T-cell (primary cell): ENCODE measurements around the gene ACTRT2. TPM values are rescaled to one million over a fixed set of nuclear protein-coding genes. Genes with fewer than 3 reads are reported as not detected.

Source experiments
- ATAC-seq, 4 experiments: fragments of 200-7000 bp in 3 of 4; fragments of 150-1000 bp in 1 of 4; cut with Tn5 transposase; replicated peaks in 1 of 4; 1 replicate in 3 of 4; 2 replicates in 1 of 4; pipeline ENCODE4 v1.10.0; 2021; ENCODE audit warnings: moderate library complexity in 3 of 4, mild to moderate bottlenecking in 2 of 4, moderate number of reproducible peaks in 1 of 4
- CTCF ChIA-PET, 2 donors: fragments of 300-600 bp; sonication (Branson Sonifier 250); formaldehyde crosslinking; loops; one replicate each; lab custom pipeline; 2022; ENCODE audit warnings: antibody characterized with exemption in 2 of 2; lab: Charles Lee
- POLR2A ChIA-PET, 2 donors: fragments of 300-600 bp; sonication (Branson Sonifier 250); formaldehyde crosslinking; loops; one replicate each; lab custom pipeline; 2022; ENCODE audit warnings: antibody characterized with exemption in 2 of 2; lab: Charles Lee
- DNase-seq, 35 experiments: peaks; one replicate each; pipeline versions ENCODE4 v3.0.0 to v3.0.0-alpha.2; 2013 to 2023
- H3K27ac ChIP-seq: one replicate; pipeline ENCODE4 v1.5.1; 2013; ENCODE audit warnings: low read length
- H3K27me3 ChIP-seq, 2 experiments: replicated peaks in 1 of 2; 1 replicate in 1 of 2; 2 replicates in 1 of 2; pipeline versions ENCODE4 v1.6.1 to v1.7.0; 2013; ENCODE audit warnings: low read length in 1 of 2, mixed read lengths in 1 of 2; ENCODE audit not compliant: control insufficient read depth in 2 of 2, insufficient read depth in 2 of 2; ENCODE audit errors: extremely low read depth in 1 of 2
- H3K36me3 ChIP-seq, 2 donors: 1 replicate in 1 of 2; 2 replicates in 1 of 2; pipeline versions ENCODE4 v1.6.1 to v1.7.0; 2013; ENCODE audit warnings: low read length in 1 of 2; ENCODE audit not compliant: control insufficient read depth in 2 of 2, insufficient read depth in 1 of 2; ENCODE audit errors: extremely low read depth in 1 of 2
- H3K4me1 ChIP-seq, 2 experiments: 1 replicate in 1 of 2; 2 replicates in 1 of 2; pipeline versions ENCODE4 v1.6.1 to v1.7.0; 2013; ENCODE audit warnings: low read length in 2 of 2, mixed read lengths in 1 of 2; ENCODE audit not compliant: insufficient read depth in 2 of 2, control insufficient read depth in 1 of 2; ENCODE audit errors: extremely low read depth in 1 of 2
- H3K4me3 ChIP-seq, 2 donors: 1 replicate in 1 of 2; 2 replicates in 1 of 2; pipeline versions ENCODE4 v1.5.1 to v1.7.0; 2013; ENCODE audit warnings: mild to moderate bottlenecking in 2 of 2, low read length in 1 of 2, moderate library complexity in 1 of 2; ENCODE audit not compliant: control insufficient read depth in 1 of 2; ENCODE audit errors: extremely low read depth in 1 of 2
- H3K9me3 ChIP-seq: 2 replicates; pipeline ENCODE4 v1.7.0; 2013
- H3K27ac Mint-ChIP-seq, 2 donors: one replicate each; pipeline ENCODE4 v1.8.0; 2020 to 2021; ENCODE audit warnings: mild to moderate bottlenecking in 2 of 2, mixed read lengths in 2 of 2
- H3K27me3 Mint-ChIP-seq, 2 donors: one replicate each; pipeline ENCODE4 v1.8.0; 2021 to 2022; ENCODE audit warnings: mixed read lengths in 2 of 2
- H3K36me3 Mint-ChIP-seq: one replicate; pipeline ENCODE4 v1.8.0; 2021; ENCODE audit warnings: mixed read lengths
- H3K4me1 Mint-ChIP-seq, 3 donors: one replicate each; pipeline ENCODE4 v1.8.0; 2020 to 2022; ENCODE audit warnings: mixed read lengths in 3 of 3, mild to moderate bottlenecking in 1 of 3
- H3K4me3 Mint-ChIP-seq, 3 donors: one replicate each; pipeline ENCODE4 v1.8.0; 2020 to 2022; ENCODE audit warnings: mild to moderate bottlenecking in 3 of 3, mixed read lengths in 3 of 3, moderate library complexity in 3 of 3
- H3K9me3 Mint-ChIP-seq, 3 donors: one replicate each; pipeline ENCODE4 v1.8.0; 2020 to 2022; ENCODE audit warnings: mixed read lengths in 3 of 3
- WGBS: methylation state at CpG from one replicate; pipeline ENCODE4 v1.1.5; 2013; ENCODE audit warnings: missing lambda C conversion rate; ENCODE audit not compliant: insufficient coverage; 5-methylcytosine and 5-hydroxymethylcytosine counted together
- total RNA-seq, 35 experiments: library from RNA in 6 of 35; stranded (reverse) in 6 of 35; fragments of 120-200 nt in 1 of 35; gene quantifications; one replicate each; pipeline versions ENCODE4 v1.2.1 to v1.2.4 and lab custom pipeline; 2013 to 2026

ACTRT2 gene
- total RNA-seq, 5 donors from 2014 or later (not counting 1 experiment from before 2014, with no cell fraction given), result not detected

DNA sequence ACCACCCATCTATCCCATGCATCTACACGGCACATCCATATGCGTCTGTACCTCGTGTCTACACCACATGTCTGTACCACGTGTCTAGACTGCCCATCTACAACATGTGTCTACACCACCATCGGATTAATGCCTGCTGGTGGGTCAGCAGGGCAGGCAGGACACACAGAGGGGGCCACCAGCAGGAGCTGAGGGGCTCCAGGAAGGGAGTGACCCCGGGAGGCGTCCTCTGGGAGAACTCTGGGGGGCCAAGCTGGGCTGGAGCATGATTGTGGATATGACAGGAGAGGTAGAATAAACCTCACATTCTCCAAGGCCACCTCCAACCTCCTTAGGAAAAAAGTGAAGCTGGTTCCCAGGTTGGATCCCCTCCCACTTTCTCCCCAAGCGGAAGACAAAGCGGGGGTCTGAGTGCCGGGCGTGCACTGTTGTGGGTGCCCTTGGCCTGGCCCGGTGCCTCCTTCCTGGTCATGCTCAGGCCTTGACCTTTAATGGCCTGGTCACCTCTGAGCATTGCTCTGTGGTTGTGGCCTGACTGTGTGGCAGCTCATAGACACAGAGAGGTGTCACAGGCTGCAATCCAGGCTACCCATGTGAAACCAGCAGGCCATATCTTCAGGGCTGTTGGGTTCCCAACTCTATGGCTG, 881 bp upstream of the ACTRT2 start:
- Mint-ChIP-seq H3K4me1 (no peaks in the 10 kb centered on the region), H3K36me3 (no peaks in the 10 kb centered on the region), H3K4me3 (no peak overlapping the region), H3K27me3 (peaks cover 0 to 4% of the 10 kb centered on the region in 2 donors), H3K27ac (no peak overlapping the region), H3K9me3 (no peaks in the 10 kb centered on the region)
- H3K27ac ChIP-seq, result no peak overlapping the region
- peaks cover 0 to 18% of the 10 kb centered on the region in 2 experiments for H3K27me3 ChIP-seq
- H3K36me3 ChIP-seq, result no peaks in the 10 kb centered on the region
- no peak overlapping the region for H3K4me3 ChIP-seq
- no peaks in the 10 kb centered on the region for H3K4me1 ChIP-seq
- POLR2A ChIA-PET, result interaction anchor here in 1 of 2 donors (0.7 kb wide), 1 partner anchor 9 kb away, joined by 4 read pairs; no protein-coding TSS in a partner anchor
- no peak for DNase-seq
- 96% methylated on average over 5 of the region's 12 CpGs for WGBS
- no peaks in the 10 kb centered on the region for H3K9me3 ChIP-seq
- ATAC-seq, result no peak
- CTCF ChIA-PET, result no interaction called here

DNA sequence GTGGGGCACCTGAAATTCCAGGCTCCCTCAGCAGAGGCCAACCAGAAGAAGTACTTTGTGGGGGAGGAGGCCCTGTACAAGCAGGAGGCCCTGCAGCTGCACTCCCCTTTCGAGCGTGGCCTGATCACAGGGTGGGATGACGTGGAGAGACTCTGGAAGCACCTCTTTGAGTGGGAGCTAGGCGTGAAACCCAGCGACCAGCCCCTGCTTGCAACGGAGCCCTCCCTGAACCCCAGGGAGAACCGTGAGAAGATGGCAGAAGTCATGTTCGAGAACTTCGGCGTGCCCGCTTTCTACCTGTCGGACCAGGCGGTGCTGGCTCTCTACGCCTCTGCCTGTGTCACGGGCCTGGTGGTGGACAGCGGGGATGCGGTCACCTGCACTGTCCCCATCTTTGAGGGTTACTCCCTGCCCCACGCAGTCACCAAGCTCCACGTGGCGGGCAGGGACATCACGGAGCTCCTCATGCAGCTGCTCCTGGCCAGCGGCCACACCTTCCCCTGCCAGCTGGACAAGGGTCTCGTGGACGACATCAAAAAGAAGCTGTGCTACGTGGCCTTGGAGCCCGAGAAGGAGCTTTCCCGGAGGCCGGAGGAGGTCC, 634 bp downstream of the ACTRT2 start:
- ChIA-PET CTCF (no interaction called here), POLR2A (no interaction called here)
- Histone ChIP-seq H3K27me3 (peaks cover 0 to 14% of the 10 kb centered on the region in 2 experiments), H3K36me3 (no peaks in the 10 kb centered on the region), H3K9me3 (no peaks in the 10 kb centered on the region), H3K4me1 (no peaks in the 10 kb centered on the region), H3K4me3 (no peak overlapping the region), H3K27ac (no peak overlapping the region)
- H3K27me3 Mint-ChIP-seq, result peaks cover 0 to 3% of the 10 kb centered on the region in 2 donors
- no peaks in the 10 kb centered on the region for H3K9me3 Mint-ChIP-seq
- H3K4me1 Mint-ChIP-seq, result no peaks in the 10 kb centered on the region
- ATAC-seq (no peak), DNase-seq (no peak)
- 88% methylated on average over 28 of the region's 28 CpGs for WGBS
- no peaks in the 10 kb centered on the region for H3K36me3 Mint-ChIP-seq
- no peak overlapping the region for H3K4me3 Mint-ChIP-seq
- no peak overlapping the region for H3K27ac Mint-ChIP-seq

DNA sequence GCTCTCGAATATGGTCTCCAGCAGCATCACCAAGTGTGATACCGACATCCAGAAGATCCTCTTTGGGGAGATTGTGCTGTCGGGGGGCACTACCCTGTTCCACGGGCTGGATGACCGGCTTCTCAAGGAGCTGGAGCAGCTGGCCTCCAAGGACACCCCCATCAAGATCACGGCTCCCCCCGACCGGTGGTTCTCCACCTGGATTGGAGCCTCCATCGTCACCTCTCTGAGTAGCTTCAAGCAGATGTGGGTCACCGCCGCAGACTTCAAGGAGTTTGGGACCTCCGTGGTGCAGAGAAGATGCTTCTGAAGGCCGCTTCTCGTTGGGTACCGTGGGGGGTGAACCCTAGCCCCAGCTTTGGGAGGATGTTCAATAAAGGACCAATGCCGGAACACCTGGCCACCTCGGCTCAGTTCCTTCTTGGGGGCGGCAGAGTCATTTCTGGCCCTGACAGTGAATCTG, 1.3 kb downstream of the ACTRT2 start:
- WGBS, result 88% methylated on average over 13 of the region's 18 CpGs
- Mint-ChIP-seq H3K9me3 (no peaks in the 10 kb centered on the region), H3K4me1 (no peaks in the 10 kb centered on the region), H3K27me3 (peaks cover 0 to 3% of the 10 kb centered on the region in 2 donors), H3K36me3 (no peaks in the 10 kb centered on the region), H3K27ac (no peak overlapping the region), H3K4me3 (no peak overlapping the region)
- Histone ChIP-seq H3K4me1 (no peaks in the 10 kb centered on the region), H3K36me3 (no peaks in the 10 kb centered on the region), H3K9me3 (no peaks in the 10 kb centered on the region), H3K4me3 (no peak overlapping the region), H3K27ac (no peak overlapping the region), H3K27me3 (peaks cover 0 to 15% of the 10 kb centered on the region in 2 experiments)
- ChIA-PET POLR2A (no interaction called here), CTCF (no interaction called here)
- no peak for ATAC-seq
- DNase-seq, result no peak

DNA sequence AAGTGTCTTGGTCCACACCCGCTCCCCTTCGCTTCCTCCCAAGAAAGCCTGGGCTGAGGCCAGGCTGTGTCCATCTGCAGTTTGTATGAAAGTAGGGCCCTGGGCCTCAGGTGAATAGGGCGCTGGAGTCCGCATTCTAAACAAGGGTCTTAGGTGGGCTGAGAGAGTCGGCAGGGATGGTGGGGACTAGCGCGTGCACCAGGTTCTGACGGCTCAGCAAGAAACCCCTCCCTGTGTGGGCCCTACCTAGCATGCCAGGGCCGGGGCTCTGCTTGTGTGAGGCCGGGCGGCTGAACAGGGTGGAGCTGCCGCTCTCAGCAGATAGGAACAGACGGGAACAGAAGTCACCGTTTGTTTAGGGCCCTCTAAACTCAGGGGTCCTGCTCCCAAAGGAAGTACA, 1.7 kb downstream of the ACTRT2 start:
- H3K4me1 ChIP-seq, result no peaks in the 10 kb centered on the region
- no peaks in the 10 kb centered on the region for H3K36me3 ChIP-seq
- H3K9me3 ChIP-seq, result no peaks in the 10 kb centered on the region
- no peak overlapping the region for H3K4me3 Mint-ChIP-seq
- H3K36me3 Mint-ChIP-seq, result no peaks in the 10 kb centered on the region
- WGBS, result 88% methylated on average over 14 of the region's 14 CpGs
- POLR2A ChIA-PET, result no interaction called here
- CTCF ChIA-PET, result no interaction called here
- no peak overlapping the region for H3K4me3 ChIP-seq
- no peaks in the 10 kb centered on the region for H3K9me3 Mint-ChIP-seq
- peaks cover 0 to 3% of the 10 kb centered on the region in 2 donors for H3K27me3 Mint-ChIP-seq
- DNase-seq (no peak), ATAC-seq (no peak)
- no peak overlapping the region for H3K27ac ChIP-seq
- H3K4me1 Mint-ChIP-seq, result no peaks in the 10 kb centered on the region
- H3K27me3 ChIP-seq, result peaks cover 0 to 15% of the 10 kb centered on the region in 2 experiments
- H3K27ac Mint-ChIP-seq, result no peak overlapping the region

DNA sequence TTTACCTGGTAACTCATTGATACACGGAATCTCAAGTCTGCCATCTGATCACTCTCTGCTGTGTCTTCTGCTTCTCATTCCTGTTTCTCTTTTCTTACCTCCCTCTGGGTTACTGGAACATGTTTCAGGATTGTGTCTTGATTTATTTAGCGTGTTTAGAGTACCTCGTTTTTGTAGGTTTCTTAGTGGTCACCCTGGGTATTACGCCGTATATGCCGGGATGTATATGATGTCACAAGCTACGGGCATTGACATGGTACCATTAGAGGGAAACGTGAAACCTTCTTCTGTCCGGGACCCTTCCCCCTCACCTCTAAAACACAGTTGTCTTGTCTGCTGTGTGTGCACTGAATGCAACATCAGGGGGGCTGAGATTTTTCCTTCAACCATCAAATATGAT, 2.8 kb downstream of the ACTRT2 start:
- Histone ChIP-seq H3K9me3 (no peaks in the 10 kb centered on the region), H3K36me3 (no peaks in the 10 kb centered on the region), H3K4me1 (no peaks in the 10 kb centered on the region), H3K27me3 (peaks cover 0 to 22% of the 10 kb centered on the region in 2 experiments), H3K4me3 (no peak overlapping the region), H3K27ac (no peak overlapping the region)
- DNase-seq (peak in 1 of 35 experiments; percentile 1), ATAC-seq (no peak)
- Mint-ChIP-seq H3K9me3 (no peaks in the 10 kb centered on the region), H3K4me1 (no peaks in the 10 kb centered on the region), H3K36me3 (no peaks in the 10 kb centered on the region), H3K4me3 (no peak overlapping the region), H3K27me3 (no peaks in the 10 kb centered on the region), H3K27ac (no peak overlapping the region)
- 77% methylated on average over 7 of the region's 9 CpGs for WGBS
- CTCF ChIA-PET, result no interaction called here
- POLR2A ChIA-PET, result no interaction called here

DNA sequence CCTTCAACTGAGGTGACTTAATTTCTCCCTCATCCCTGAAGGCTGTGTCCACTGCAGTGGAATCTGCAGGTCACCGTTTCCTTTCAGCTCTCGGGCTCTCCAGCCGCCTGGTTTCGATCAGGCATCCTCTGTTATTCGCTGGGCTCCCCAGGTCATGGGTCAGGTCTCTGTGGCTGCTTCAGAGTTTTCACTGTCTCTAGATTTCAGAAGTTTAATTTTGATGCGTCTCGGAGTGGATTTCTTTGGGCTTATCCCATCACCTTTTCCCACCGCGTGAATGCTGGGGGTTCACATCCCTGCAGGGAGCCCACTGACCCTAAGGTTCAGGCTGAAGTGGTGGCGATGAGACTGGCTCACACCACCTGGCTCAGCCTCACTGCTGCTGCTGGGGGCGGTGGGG, 3.3 kb downstream of the ACTRT2 start:
- H3K27me3 Mint-ChIP-seq, result no peaks in the 10 kb centered on the region
- Histone ChIP-seq H3K36me3 (no peaks in the 10 kb centered on the region), H3K9me3 (no peaks in the 10 kb centered on the region), H3K27ac (no peak overlapping the region), H3K4me1 (no peaks in the 10 kb centered on the region), H3K4me3 (no peak overlapping the region), H3K27me3 (peaks cover 0 to 27% of the 10 kb centered on the region in 2 experiments)
- 88% methylated on average over 3 of the region's 11 CpGs for WGBS
- H3K4me1 Mint-ChIP-seq, result no peaks in the 10 kb centered on the region
- ChIA-PET CTCF (no interaction called here), POLR2A (no interaction called here)
- DNase-seq (peak in 1 of 35 experiments; percentile 2), ATAC-seq (no peak)
- H3K27ac Mint-ChIP-seq, result no peak overlapping the region
- no peaks in the 10 kb centered on the region for H3K36me3 Mint-ChIP-seq
- no peaks in the 10 kb centered on the region for H3K9me3 Mint-ChIP-seq
- no peak overlapping the region for H3K4me3 Mint-ChIP-seq
